Gastrocnemius medialis (tissue), 4 donors: ENCODE measurements around the gene C2orf92.
A peak's percentile ranks its signal among the peaks of the same experiment; 100 is the strongest.

ENCODE experiments used
- POLR2A ChIP-seq, 2 donors: fragments of 450-650 bp; IDR thresholded peaks; one replicate each; pipeline ENCODE4 v1.6.1; 2017; ENCODE audit warnings: antibody characterized with exemption in 2 of 2, mild to moderate bottlenecking in 2 of 2, moderate library complexity in 2 of 2
- TF ChIP-seq, protein P1 (sequence below), 5 experiments: fragments of 450-650 bp in 3 of 5; fragments of 200-600 bp in 2 of 5; sonication (generic) in 2 of 5; IDR thresholded peaks in 4 of 5; conservative IDR thresholded peaks in 1 of 5; 1 replicate in 4 of 5; 2 replicates in 1 of 5; pipeline ENCODE4 v1.5.1; 2016 to 2019; ENCODE audit warnings: antibody characterized with exemption in 5 of 5, mild to moderate bottlenecking in 3 of 5, moderate library complexity in 3 of 5

DNA sequence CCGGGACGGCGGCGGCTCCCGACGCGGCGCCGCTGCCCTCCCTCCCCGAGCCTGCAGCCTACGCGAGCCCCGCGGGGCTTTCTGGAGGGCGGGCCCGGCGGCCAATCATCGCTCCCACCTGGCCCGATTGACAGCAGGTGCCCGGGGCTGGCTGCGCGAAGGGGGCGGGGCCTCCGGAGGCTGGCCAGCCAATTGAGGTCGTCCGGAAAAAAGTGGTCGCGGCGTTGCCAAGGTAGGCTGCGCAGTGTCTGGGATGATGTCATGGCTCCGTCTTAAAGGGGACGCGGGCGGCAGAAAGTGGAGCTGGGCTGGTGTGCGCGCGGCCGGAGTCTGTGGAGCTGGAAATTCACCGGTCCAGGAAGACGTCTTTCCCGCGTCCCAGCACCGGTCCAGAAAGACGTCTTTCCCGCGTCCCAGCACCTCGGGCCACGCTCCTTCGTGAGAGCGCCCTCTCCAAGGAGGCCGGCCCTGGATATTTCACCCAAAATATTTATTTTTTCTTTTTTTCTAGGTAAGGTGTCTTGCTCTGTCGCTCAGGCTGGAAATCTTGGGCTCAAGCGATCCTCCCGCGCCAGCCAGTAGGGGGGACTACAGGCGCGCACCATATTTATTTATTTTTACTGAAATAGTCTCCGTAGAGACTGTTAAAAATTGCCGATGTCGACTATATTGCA lies 5.4 kb upstream of the C2orf92 start, which contains the start of gene ACTR1B:
- TF ChIP-seq, protein P1, sequence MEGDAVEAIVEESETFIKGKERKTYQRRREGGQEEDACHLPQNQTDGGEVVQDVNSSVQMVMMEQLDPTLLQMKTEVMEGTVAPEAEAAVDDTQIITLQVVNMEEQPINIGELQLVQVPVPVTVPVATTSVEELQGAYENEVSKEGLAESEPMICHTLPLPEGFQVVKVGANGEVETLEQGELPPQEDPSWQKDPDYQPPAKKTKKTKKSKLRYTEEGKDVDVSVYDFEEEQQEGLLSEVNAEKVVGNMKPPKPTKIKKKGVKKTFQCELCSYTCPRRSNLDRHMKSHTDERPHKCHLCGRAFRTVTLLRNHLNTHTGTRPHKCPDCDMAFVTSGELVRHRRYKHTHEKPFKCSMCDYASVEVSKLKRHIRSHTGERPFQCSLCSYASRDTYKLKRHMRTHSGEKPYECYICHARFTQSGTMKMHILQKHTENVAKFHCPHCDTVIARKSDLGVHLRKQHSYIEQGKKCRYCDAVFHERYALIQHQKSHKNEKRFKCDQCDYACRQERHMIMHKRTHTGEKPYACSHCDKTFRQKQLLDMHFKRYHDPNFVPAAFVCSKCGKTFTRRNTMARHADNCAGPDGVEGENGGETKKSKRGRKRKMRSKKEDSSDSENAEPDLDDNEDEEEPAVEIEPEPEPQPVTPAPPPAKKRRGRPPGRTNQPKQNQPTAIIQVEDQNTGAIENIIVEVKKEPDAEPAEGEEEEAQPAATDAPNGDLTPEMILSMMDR (IDR thresholded peaks at IDR 0.05 in 4 of 5, conservative IDR thresholded peaks at IDR 0.05 in 1 of 5): peak; percentile 55 to 73 (median 67)
- peak; percentile 75 to 93 for TF ChIP-seq POLR2A (IDR thresholded peaks at IDR 0.05)
